Right atrium auricular region (tissue), 2 donors: ENCODE data around the gene PHACTR4. TPM values are rescaled to one million over a fixed set of nuclear protein-coding genes. Genes with fewer than 3 reads are reported as not detected.
"Not testable (repeated sequence)": the region's sequence is repeated elsewhere in the genome, so short reads cannot be mapped to it uniquely, and the experiment has no call there.

Experiments used
- DNase-seq: peaks from one replicate; pipeline ENCODE4 v3.0.0-alpha.2; 2019; ENCODE audit warnings: low spot score
- H3K27ac ChIP-seq, 2 donors: fragments of 200-600 bp; sonication (generic); 1 replicate in 1 of 2; 2 replicates in 1 of 2; pipeline ENCODE4 v1.5.1; 2016 to 2019
- H3K27me3 ChIP-seq, 2 donors: fragments of 200-600 bp; sonication (generic); one replicate each; pipeline versions ENCODE4 v1.5.1 to v1.6.0; 2017 to 2019
- H3K36me3 ChIP-seq: fragments of 200-600 bp; sonication (generic); one replicate; pipeline ENCODE4 v1.5.1; 2016
- H3K4me1 ChIP-seq, 2 donors: fragments of 200-600 bp; sonication (generic); one replicate each; pipeline versions ENCODE4 v1.5.1 to v1.6.0; 2017 to 2019
- H3K4me3 ChIP-seq, 2 donors: fragments of 200-600 bp; sonication (generic); 1 replicate in 1 of 2; 2 replicates in 1 of 2; pipeline ENCODE4 v1.5.1; 2017 to 2019; ENCODE audit warnings: mild to moderate bottlenecking in 1 of 2, moderate library complexity in 1 of 2
- H3K9me3 ChIP-seq, 2 donors: fragments of 200-600 bp; sonication (generic); one replicate each; pipeline ENCODE4 v1.5.1; 2019
- CTCF ChIP-seq, 2 donors: fragments of 200-600 bp; sonication (generic); IDR thresholded peaks; one replicate each; pipeline ENCODE4 v1.5.1; 2019; ENCODE audit warnings: antibody characterized with exemption in 2 of 2
- total RNA-seq, 2 donors: library from RNA; depleted of rRNA; stranded (reverse); fragments of >200 nt; gene quantifications; one replicate each; pipeline ENCODE4 v1.1.0, GENCODE V29; 2016

PHACTR4 gene
- total RNA-seq, 2 donors from 2014 or later, result 15.8 to 22.4 TPM

GRCh38 chr1:28516518-28516956 lies 147.0 kb downstream of the PHACTR4 start:
- H3K9me3 ChIP-seq, result no peaks in the 10 kb centered on the region
- H3K36me3 ChIP-seq, result peaks cover 30% of the 10 kb centered on the region
- no peaks in the 10 kb centered on the region for H3K27me3 ChIP-seq
- no peak overlapping the region for H3K27ac ChIP-seq
- peaks cover 0 to 17% of the 10 kb centered on the region in 2 donors for H3K4me1 ChIP-seq
- no peak for DNase-seq
- no peak for TF ChIP-seq CTCF (IDR thresholded peaks at IDR 0.05)
- H3K4me3 ChIP-seq, result no peak overlapping the region

DNA sequence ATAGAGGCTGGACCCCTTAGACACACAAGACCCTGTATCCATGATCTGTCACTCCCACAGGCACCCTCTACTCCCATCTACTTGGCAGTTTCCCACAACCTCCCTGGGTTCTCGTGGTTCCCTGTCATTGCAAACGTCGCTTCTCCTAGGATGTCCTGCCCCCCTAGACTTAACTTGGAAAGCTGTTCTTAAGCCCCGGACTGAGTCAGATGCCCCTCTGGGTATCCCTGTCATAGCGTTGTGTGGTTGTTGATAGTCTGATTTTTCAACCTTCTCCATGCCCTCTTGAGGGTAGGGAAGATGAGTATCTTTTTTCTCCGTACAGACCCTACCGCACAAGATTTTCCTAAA lies 148.1 kb downstream of the PHACTR4 start:
- peak overlapping the region; percentile 70 to 75 for H3K27ac ChIP-seq
- DNase-seq, result no peak
- no peaks in the 10 kb centered on the region for H3K9me3 ChIP-seq
- H3K4me3 ChIP-seq, result peak overlapping the region in 1 of 2 donors; percentile 64
- peaks cover 0 to 17% of the 10 kb centered on the region in 2 donors for H3K4me1 ChIP-seq
- peaks cover 19% of the 10 kb centered on the region for H3K36me3 ChIP-seq
- TF ChIP-seq CTCF (IDR thresholded peaks at IDR 0.05), result no peak
- H3K27me3 ChIP-seq, result no peaks in the 10 kb centered on the region

DNA sequence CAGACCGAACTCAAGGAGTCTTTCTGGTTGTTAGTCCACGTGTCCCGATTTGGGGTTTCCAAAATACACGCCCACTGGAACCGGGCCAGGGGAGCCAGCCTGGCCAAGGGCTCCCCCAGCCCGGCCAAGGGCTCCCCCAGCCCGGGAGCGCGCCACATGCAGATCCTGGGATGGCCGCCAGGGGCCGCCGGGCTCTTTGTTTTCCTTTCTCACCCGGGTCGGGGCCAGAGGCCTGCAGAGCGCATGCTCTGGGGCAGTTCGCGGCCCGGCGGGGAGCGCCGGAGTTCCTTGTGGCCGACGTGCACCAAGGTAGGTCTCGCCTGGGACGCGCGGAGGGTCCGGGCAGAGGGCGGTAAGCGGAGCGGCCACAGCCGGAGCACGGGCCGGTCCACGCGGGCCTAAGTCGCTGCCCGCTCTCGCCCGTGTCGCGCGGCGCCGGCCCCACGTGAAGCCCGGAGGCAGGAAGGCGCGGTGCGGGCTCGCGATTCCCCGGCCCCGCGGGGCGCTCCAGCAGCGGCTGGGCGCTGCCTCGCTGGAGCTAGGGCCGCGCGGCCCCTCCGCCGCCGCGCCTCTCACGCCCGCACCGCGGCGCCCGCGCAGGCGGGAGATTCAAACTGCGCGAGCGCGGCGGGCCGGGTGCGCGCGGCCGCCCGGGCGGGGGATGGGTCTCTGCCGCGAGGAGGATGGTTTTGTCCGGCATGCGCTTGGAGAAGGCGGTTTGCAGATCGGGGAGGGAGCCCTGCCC lies 148.6 kb downstream of the PHACTR4 start:
- peak; percentile 89 for DNase-seq
- Histone ChIP-seq H3K9me3 (no peaks in the 10 kb centered on the region), H3K4me3 (peak overlapping the region; percentile 53 to 64), H3K27me3 (no peaks in the 10 kb centered on the region), H3K36me3 (peaks cover 14% of the 10 kb centered on the region), H3K4me1 (peaks cover 0 to 17% of the 10 kb centered on the region in 2 donors), H3K27ac (peak overlapping the region; percentile 70 to 75)
- TF ChIP-seq CTCF (IDR thresholded peaks at IDR 0.05), result peak; percentile 99 to 100

- H3K27me3 ChIP-seq, result no peaks in the 10 kb centered on the region
- H3K36me3 ChIP-seq, result peaks cover 7% of the 10 kb centered on the region
- TF ChIP-seq CTCF (IDR thresholded peaks at IDR 0.05), result no peak
- H3K4me1 ChIP-seq, result peaks cover 0 to 17% of the 10 kb centered on the region in 2 donors
- peak overlapping the region; percentile 53 to 64 for H3K4me3 ChIP-seq
- peak overlapping the region in 1 of 2 donors; percentile 31 for H3K27ac ChIP-seq
- DNase-seq, result no peak
- no peaks in the 10 kb centered on the region for H3K9me3 ChIP-seq
Measured at GRCh38 chr1:28518745-28519341, 149.3 kb downstream of the PHACTR4 start.

GRCh38 chr1:28519946-28520725 lies 150.6 kb downstream of the PHACTR4 start:
- Histone ChIP-seq H3K27me3 (no peaks in the 10 kb centered on the region), H3K36me3 (peaks cover under 1% of the 10 kb centered on the region), H3K4me1 (peaks cover 0 to 17% of the 10 kb centered on the region in 2 donors), H3K4me3 (no peak overlapping the region), H3K27ac (no peak overlapping the region), H3K9me3 (no peaks in the 10 kb centered on the region)
- TF ChIP-seq CTCF (IDR thresholded peaks at IDR 0.05), result no peak
- no peak for DNase-seq

GRCh38 chr1:28520796-28521195 lies 151.3 kb downstream of the PHACTR4 start:
- H3K4me3 ChIP-seq, DNase-seq, H3K36me3 ChIP-seq, H3K27ac ChIP-seq, H3K27me3 ChIP-seq, H3K9me3 ChIP-seq: not testable (repeated sequence)
- H3K4me1 ChIP-seq, result peaks cover 0 to 17% of the 10 kb centered on the region in 2 donors
